HFFc6 (cell line): ENCODE measurements around the gene RNF13. TPM values are rescaled to one million over a fixed set of nuclear protein-coding genes. Genes with fewer than 3 reads are reported as not detected.
"Not testable (repeated sequence)": the region's sequence is repeated elsewhere in the genome, so short reads cannot be mapped to it uniquely, and the experiment has no call there.

Experiments used
- DNase-seq: peaks from one replicate; pipeline ENCODE4 v3.0.0-alpha.2; 2018
- H3K27ac Mint-ChIP-seq: 2 replicates; pipeline ENCODE4 v1.8.0; 2020; ENCODE audit warnings: mild to moderate bottlenecking, mixed read lengths
- H3K27me3 Mint-ChIP-seq: 2 replicates; pipeline ENCODE4 v1.8.0; 2021; ENCODE audit warnings: mild to moderate bottlenecking, moderate library complexity, mixed read lengths; ENCODE audit not compliant: insufficient read depth
- H3K36me3 Mint-ChIP-seq: 2 replicates; pipeline ENCODE4 v1.8.0; 2021; ENCODE audit warnings: low read depth, mixed read lengths
- H3K4me1 Mint-ChIP-seq: 2 replicates; pipeline ENCODE4 v1.8.0; 2020; ENCODE audit warnings: low read depth, mixed read lengths
- H3K4me3 Mint-ChIP-seq: 2 replicates; pipeline ENCODE4 v1.8.0; 2020; ENCODE audit warnings: mild to moderate bottlenecking, moderate library complexity, mixed read lengths
- H3K9me3 Mint-ChIP-seq: 2 replicates; pipeline ENCODE4 v1.8.0; 2020; ENCODE audit warnings: mild to moderate bottlenecking, mixed read lengths
- CTCF ChIP-seq: fragments of 200-600 bp; sonication (generic); IDR thresholded peaks from 2 replicates; pipeline ENCODE4 v1.5.0; 2021; ENCODE audit warnings: antibody characterized with exemption, mild to moderate bottlenecking
- total RNA-seq, 6 experiments: library from RNA; stranded (reverse); fragmentation: NEBNext Ultra II Directional; extraction: Animal tissue kit (Norgen Biotek cat#: 25700); gene quantifications; 2 replicates in 1 of 6; 3 replicates in 5 of 6; pipeline ENCODE4 v1.2.3, GENCODE V29; 2021

The RNF13 gene
- total RNA-seq, 6 experiments from 2014 or later: 20.5 to 33.7 (median 25.7) TPM

GRCh38 chr3:149933008-149933407 is 120.0 kb downstream of the RNF13 start:
- Mint-ChIP-seq H3K27me3 (peaks cover 2% of the 10 kb centered on the region; the same call in 1 of the 2 replicates), H3K36me3 (peaks cover 22% of the 10 kb centered on the region), H3K9me3 (peaks cover 5% of the 10 kb centered on the region), H3K4me1 (peaks cover 34% of the 10 kb centered on the region), H3K27ac (no peak overlapping the region), H3K4me3 (no peak overlapping the region)
- DNase-seq: no peak
- TF ChIP-seq CTCF: no peak

GRCh38 chr3:149933858-149934257 is 120.8 kb downstream of the RNF13 start:
- DNase-seq: no peak
- H3K4me3 Mint-ChIP-seq: no peak overlapping the region
- peaks cover 5% of the 10 kb centered on the region for H3K9me3 Mint-ChIP-seq
- TF ChIP-seq CTCF: no peak
- H3K36me3 Mint-ChIP-seq: peaks cover 22% of the 10 kb centered on the region
- peaks cover 2% of the 10 kb centered on the region; the same call in 1 of the 2 replicates for H3K27me3 Mint-ChIP-seq
- H3K27ac Mint-ChIP-seq: no peak overlapping the region
- H3K4me1 Mint-ChIP-seq: peaks cover 42% of the 10 kb centered on the region

GRCh38 chr3:149934524-149934923 is 121.5 kb downstream of the RNF13 start:
- Mint-ChIP-seq H3K9me3 (peaks cover 5% of the 10 kb centered on the region), H3K4me3 (no peak overlapping the region), H3K4me1 (peaks cover 49% of the 10 kb centered on the region), H3K36me3 (peaks cover 27% of the 10 kb centered on the region), H3K27me3 (peaks cover 2% of the 10 kb centered on the region; the same call in 1 of the 2 replicates), H3K27ac (no peak overlapping the region; the same call in 1 of the 2 replicates)
- no peak for TF ChIP-seq CTCF
- DNase-seq: peak; percentile 59

GRCh38 chr3:149936812-149937230 is 123.8 kb downstream of the RNF13 start:
- Mint-ChIP-seq H3K27me3 (peaks cover 2% of the 10 kb centered on the region; the same call in 1 of the 2 replicates), H3K36me3 (peaks cover 23% of the 10 kb centered on the region), H3K4me3 (peak overlapping the region; percentile 81), H3K9me3 (peaks cover 5% of the 10 kb centered on the region), H3K27ac (peak overlapping the region; percentile 20; the same call in 1 of the 2 replicates), H3K4me1 (peaks cover 72% of the 10 kb centered on the region)
- peak; percentile 86 for TF ChIP-seq CTCF
- DNase-seq: peak; percentile 49

GRCh38 chr3:149938392-149939055 is 125.5 kb downstream of the RNF13 start:
- Mint-ChIP-seq H3K36me3 (peaks cover 27% of the 10 kb centered on the region), H3K4me3 (0 out of 2 replicates have a peak overlapping the region, but pooled peaks have one; percentile 19), H3K4me1 (peaks cover 82% of the 10 kb centered on the region), H3K9me3 (peaks cover 15% of the 10 kb centered on the region)
- DNase-seq, H3K27me3 Mint-ChIP-seq, H3K27ac Mint-ChIP-seq: not testable (repeated sequence)

- peaks cover 64% of the 10 kb centered on the region for H3K4me1 Mint-ChIP-seq
- H3K27ac Mint-ChIP-seq: peak overlapping the region; percentile 21; the same call in 1 of the 2 replicates
- peaks cover 2% of the 10 kb centered on the region; the same call in 1 of the 2 replicates for H3K27me3 Mint-ChIP-seq
- DNase-seq: peak; percentile 28
- H3K9me3 Mint-ChIP-seq: peaks cover 34% of the 10 kb centered on the region
- H3K4me3 Mint-ChIP-seq: no peak overlapping the region; the same call in 1 of the 2 replicates
- no peak for TF ChIP-seq CTCF
- peaks cover 47% of the 10 kb centered on the region for H3K36me3 Mint-ChIP-seq
Measured at GRCh38 chr3:149941186-149941585, 128.2 kb downstream of the RNF13 start.
